ENCODE data around the gene HARS1.

The HARS1 gene

DNA sequence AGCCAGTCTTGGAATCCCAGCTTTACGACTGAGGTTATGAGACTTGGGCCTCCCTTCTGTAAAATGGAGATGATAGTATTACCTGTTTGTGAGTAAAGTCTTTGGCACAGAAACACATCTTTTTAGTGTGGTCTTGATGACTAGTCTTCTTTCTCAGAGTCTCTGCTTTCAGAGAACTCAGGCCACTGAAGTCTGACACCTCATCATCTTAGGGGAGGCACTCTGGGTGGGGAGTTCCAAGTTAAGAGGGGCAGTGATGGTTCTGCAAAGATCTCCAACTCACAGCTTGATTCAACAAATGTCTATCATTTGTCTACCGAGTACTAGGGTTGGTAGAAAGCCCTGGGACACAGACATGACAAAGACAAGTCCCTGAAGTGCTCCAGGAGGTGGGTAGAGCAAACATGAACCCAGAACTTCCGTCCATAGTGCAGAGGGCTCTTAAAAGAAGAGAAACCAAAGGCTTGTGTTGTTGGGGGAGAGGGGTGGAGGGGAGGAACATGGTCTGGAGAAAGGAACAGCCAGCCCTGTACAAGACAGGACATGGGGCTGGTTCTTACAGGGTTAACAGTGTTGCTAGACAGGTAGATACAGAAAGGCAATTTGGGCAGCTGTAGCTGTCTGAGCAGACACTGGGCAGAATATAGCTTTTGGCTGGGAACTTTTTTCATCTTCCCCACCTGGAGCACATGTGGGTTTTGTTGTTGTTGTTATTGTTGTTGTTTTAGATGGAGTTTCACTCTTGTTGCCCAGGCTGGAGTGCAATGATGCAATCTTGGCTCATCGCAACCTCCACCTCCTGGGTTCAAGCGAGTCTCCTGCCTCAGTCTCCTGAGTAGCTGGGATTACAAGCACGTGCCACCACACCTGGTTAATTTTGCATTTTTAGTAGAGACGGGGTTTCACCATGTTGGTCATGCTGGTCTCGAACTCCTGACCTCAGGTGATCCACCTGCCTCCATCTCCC is 55.6 kb downstream of the HARS1 start:
- Histone ChIP-seq H3K4me2 (ENCODE audit: low read length) (no peak overlapping the region), H3K36me3 (ENCODE audit: insufficient read depth, low read length) (no peaks in the 10 kb centered on the region; the same call in 1 of the 2 replicates), H3K27ac (ENCODE audit: low read depth, low read length, poor library complexity, severe bottlenecking) (no peak overlapping the region), H3K9me3 (ENCODE audit: low read length) (no peaks in the 10 kb centered on the region), H3K9me2 (ENCODE audit: low read depth, low read length) (no peaks in the 10 kb centered on the region), H3K4me3 (ENCODE audit: low read depth, low read length, poor library complexity, severe bottlenecking) (no peak overlapping the region), H3K9ac (ENCODE audit: low read length) (no peak overlapping the region), H3K27me3 (ENCODE audit: insufficient read depth, low read length) (peaks cover 6% of the 10 kb centered on the region; the same call in 1 of the 2 replicates), H2AFZ (ENCODE audit: low read length) (no peak overlapping the region), H4K20me1 (ENCODE audit: insufficient read depth, low read length) (no peaks in the 10 kb centered on the region), H3K79me2 (ENCODE audit: insufficient read depth, low read length) (no peaks in the 10 kb centered on the region), H3F3A (ENCODE audit: insufficient read depth, low read length) (no peaks in the 10 kb centered on the region), H3K4me1 (ENCODE audit: insufficient read depth, low read length, severe bottlenecking) (peaks cover 31% of the 10 kb centered on the region)
- no peak for TF ChIP-seq EZH2 (IDR thresholded peaks at IDR 0.05; ENCODE audit: borderline replicate concordance, low read length)
- TF ChIP-seq, protein P1, sequence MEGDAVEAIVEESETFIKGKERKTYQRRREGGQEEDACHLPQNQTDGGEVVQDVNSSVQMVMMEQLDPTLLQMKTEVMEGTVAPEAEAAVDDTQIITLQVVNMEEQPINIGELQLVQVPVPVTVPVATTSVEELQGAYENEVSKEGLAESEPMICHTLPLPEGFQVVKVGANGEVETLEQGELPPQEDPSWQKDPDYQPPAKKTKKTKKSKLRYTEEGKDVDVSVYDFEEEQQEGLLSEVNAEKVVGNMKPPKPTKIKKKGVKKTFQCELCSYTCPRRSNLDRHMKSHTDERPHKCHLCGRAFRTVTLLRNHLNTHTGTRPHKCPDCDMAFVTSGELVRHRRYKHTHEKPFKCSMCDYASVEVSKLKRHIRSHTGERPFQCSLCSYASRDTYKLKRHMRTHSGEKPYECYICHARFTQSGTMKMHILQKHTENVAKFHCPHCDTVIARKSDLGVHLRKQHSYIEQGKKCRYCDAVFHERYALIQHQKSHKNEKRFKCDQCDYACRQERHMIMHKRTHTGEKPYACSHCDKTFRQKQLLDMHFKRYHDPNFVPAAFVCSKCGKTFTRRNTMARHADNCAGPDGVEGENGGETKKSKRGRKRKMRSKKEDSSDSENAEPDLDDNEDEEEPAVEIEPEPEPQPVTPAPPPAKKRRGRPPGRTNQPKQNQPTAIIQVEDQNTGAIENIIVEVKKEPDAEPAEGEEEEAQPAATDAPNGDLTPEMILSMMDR (IDR thresholded peaks at IDR 0.05; ENCODE audit: low read length): no peak

DNA sequence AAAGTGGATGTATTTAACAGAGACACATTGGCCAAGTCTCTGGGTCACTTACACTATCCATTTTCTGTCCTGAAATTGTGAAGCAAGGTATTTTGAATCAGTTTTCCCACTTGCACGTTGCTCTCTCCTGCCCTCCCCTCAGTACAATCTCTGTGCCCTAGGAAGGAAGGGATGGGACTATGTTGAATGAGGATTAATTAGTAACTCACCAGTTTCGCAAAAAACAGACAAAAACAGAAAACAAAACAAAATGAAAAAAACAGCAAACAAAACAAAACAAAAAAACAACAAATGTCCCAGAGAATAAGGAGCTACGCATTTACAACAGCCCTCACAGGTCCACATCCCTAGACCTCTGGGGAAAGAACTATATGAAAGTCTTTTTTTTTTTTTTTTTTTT is 57.1 kb downstream of the HARS1 start:
- TF ChIP-seq, protein P1 (IDR thresholded peaks at IDR 0.05; ENCODE audit: low read length): no peak
- no peak for TF ChIP-seq EZH2 (IDR thresholded peaks at IDR 0.05; ENCODE audit: borderline replicate concordance, low read length)
- no peaks in the 10 kb centered on the region for H3K9me2 ChIP-seq (ENCODE audit: low read depth, low read length)
- no peaks in the 10 kb centered on the region for H3K9me3 ChIP-seq (ENCODE audit: low read length)
- H3F3A ChIP-seq (ENCODE audit: insufficient read depth, low read length): no peaks in the 10 kb centered on the region
- no peaks in the 10 kb centered on the region for H4K20me1 ChIP-seq (ENCODE audit: insufficient read depth, low read length)
- H2AFZ ChIP-seq (ENCODE audit: low read length): no peak overlapping the region
- no peak overlapping the region for H3K4me3 ChIP-seq (ENCODE audit: low read depth, low read length, poor library complexity, severe bottlenecking)
- no peaks in the 10 kb centered on the region for H3K36me3 ChIP-seq (ENCODE audit: insufficient read depth, low read length)
- H3K4me1 ChIP-seq (ENCODE audit: insufficient read depth, low read length, severe bottlenecking): peaks cover 22% of the 10 kb centered on the region
- no peak overlapping the region for H3K27ac ChIP-seq (ENCODE audit: low read depth, low read length, poor library complexity, severe bottlenecking)
- H3K27me3 ChIP-seq (ENCODE audit: insufficient read depth, low read length): peaks cover 6% of the 10 kb centered on the region; the same call in 1 of the 2 replicates
- H3K9ac ChIP-seq (ENCODE audit: low read length): no peak overlapping the region
- H3K4me2 ChIP-seq (ENCODE audit: low read length): no peak overlapping the region
- H3K79me2 ChIP-seq (ENCODE audit: insufficient read depth, low read length): no peaks in the 10 kb centered on the region

DNA sequence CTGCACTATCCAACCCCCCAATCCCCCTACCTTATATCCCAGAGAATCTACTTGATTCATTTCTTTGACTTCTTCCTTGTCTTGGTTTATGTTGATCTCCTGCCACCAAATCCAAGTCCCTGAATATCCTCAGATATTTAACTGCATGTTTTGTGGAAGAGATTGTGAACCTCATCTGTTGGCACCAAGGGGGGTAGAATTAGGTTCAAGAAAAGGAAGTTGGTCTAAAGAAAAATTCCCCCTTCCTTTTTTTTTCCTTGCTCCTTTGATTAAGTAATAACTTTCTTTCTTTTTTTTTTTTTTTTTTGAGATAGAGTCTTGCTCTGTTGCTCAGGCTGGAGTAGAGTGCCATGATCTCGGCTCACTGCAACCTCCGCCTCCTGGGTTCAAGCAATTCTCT is 57.7 kb downstream of the HARS1 start:
- TF ChIP-seq EZH2 (IDR thresholded peaks at IDR 0.05; ENCODE audit: borderline replicate concordance, low read length): no peak
- TF ChIP-seq, protein P1 (IDR thresholded peaks at IDR 0.05; ENCODE audit: low read length): no peak
- Histone ChIP-seq H3K9me3 (ENCODE audit: low read length) (peaks cover 1% of the 10 kb centered on the region; the same call in 1 of the 2 replicates), H4K20me1 (ENCODE audit: insufficient read depth, low read length) (no peaks in the 10 kb centered on the region), H3K4me2 (ENCODE audit: low read length) (peak overlapping the region; percentile 77; the same call in 1 of the 2 replicates), H3K4me3 (ENCODE audit: low read depth, low read length, poor library complexity, severe bottlenecking) (no peak overlapping the region), H3F3A (ENCODE audit: insufficient read depth, low read length) (no peaks in the 10 kb centered on the region), H3K36me3 (ENCODE audit: insufficient read depth, low read length) (no peaks in the 10 kb centered on the region), H3K9ac (ENCODE audit: low read length) (no peak overlapping the region), H3K4me1 (ENCODE audit: insufficient read depth, low read length, severe bottlenecking) (peaks cover 17% of the 10 kb centered on the region), H3K79me2 (ENCODE audit: insufficient read depth, low read length) (no peaks in the 10 kb centered on the region), H3K27me3 (ENCODE audit: insufficient read depth, low read length) (peaks cover 6% of the 10 kb centered on the region; the same call in 1 of the 2 replicates), H3K9me2 (ENCODE audit: low read depth, low read length) (no peaks in the 10 kb centered on the region), H2AFZ (ENCODE audit: low read length) (no peak overlapping the region), H3K27ac (ENCODE audit: low read depth, low read length, poor library complexity, severe bottlenecking) (no peak overlapping the region)
